ENCODE results near the gene ZBTB20. TPM values are rescaled to one million over a fixed set of nuclear protein-coding genes. Genes with fewer than 3 reads are reported as not detected.

Gene ZBTB20
- total RNA-seq, 1 donor from 2014 or later = 3.9 TPM

DNA sequence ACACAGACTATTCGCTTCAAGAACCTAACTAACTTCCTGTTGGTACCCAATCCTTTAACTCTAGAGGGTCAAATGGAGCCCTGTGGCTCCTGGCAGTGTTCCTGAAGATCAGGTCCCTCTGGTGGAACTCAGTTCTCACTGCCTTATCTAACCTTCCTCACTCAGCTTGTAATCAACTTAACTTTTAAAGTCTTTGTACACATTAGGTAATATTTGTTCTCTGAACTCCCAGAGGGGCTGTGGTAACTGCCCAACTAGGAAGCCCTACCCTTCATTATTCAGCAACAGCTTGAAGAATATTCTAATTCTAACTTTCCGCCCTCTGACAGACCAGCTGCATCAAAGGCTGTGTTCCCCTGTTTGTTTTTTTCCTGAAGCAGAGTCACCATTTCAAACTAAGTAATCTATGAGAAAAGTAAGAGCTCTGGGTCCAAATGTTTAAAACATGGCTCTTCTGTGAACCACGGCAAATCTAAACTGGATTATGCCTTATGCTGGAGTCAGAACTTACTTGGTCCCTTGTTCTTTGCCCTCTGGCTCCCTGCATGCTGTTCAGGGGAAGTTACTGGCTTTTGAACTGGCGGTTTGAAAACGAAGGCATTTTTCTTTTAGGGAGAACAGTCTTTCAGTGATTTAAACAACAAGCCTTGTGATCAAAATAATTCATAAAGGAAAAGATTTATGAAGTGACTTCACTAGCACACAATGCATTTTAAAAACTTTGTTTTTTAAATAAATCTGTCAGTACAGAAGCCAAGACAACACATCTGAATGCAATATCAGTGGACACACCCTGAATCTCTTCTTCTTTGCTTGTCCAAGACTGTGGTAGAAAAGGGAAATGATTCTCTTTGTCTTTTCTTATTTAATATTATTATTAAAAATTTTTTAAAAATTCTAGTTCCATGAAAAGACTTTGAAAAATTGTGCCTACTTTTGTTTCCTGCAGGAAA is 487.7 kb downstream of the ZBTB20 start:
- H3K4me3 ChIP-seq (ENCODE audit: low read depth, low read length) = no peak overlapping the region
- no peak for FAIRE-seq
- DNase-seq (ENCODE audit: low read depth) = no peak
- no peaks in the 10 kb centered on the region for H3K27me3 ChIP-seq (ENCODE audit: control insufficient read depth, insufficient read depth, low read length)
- TF ChIP-seq, protein P1, sequence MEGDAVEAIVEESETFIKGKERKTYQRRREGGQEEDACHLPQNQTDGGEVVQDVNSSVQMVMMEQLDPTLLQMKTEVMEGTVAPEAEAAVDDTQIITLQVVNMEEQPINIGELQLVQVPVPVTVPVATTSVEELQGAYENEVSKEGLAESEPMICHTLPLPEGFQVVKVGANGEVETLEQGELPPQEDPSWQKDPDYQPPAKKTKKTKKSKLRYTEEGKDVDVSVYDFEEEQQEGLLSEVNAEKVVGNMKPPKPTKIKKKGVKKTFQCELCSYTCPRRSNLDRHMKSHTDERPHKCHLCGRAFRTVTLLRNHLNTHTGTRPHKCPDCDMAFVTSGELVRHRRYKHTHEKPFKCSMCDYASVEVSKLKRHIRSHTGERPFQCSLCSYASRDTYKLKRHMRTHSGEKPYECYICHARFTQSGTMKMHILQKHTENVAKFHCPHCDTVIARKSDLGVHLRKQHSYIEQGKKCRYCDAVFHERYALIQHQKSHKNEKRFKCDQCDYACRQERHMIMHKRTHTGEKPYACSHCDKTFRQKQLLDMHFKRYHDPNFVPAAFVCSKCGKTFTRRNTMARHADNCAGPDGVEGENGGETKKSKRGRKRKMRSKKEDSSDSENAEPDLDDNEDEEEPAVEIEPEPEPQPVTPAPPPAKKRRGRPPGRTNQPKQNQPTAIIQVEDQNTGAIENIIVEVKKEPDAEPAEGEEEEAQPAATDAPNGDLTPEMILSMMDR (IDR thresholded peaks at IDR 0.05; ENCODE audit: insufficient read depth, low read length, severe bottlenecking) = no peak
- H3K36me3 ChIP-seq (ENCODE audit: control insufficient read depth, insufficient read depth, low read length) = no peaks in the 10 kb centered on the region

DNA sequence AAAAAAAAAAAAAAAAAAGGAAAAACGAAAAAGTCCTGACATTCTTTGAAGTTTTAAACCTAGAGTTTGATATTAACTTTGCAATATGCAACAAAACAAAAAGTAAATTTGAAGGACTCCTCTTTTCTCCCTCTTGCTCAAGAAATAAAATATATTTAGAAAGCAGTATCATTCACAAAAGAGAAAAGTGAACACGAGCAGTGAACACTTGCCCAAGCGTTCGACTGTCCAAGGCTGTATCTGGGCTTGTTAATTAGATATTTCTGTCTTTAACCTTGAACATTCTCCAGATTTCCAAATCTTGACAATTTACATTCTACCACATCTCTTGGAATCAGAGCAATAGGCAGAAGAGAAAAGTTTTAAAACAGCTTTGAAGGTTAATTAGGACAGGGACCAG is 495.5 kb downstream of the ZBTB20 start:
- FAIRE-seq (no peak), DNase-seq (ENCODE audit: low read depth) (no peak)
- Histone ChIP-seq H3K36me3 (ENCODE audit: control insufficient read depth, insufficient read depth, low read length) (no peaks in the 10 kb centered on the region), H3K27me3 (ENCODE audit: control insufficient read depth, insufficient read depth, low read length) (no peaks in the 10 kb centered on the region), H3K4me3 (ENCODE audit: low read depth, low read length) (no peak overlapping the region)
- TF ChIP-seq, protein P1 (IDR thresholded peaks at IDR 0.05; ENCODE audit: insufficient read depth, low read length, severe bottlenecking) = no peak

- TF ChIP-seq, protein P1 (IDR thresholded peaks at IDR 0.05; ENCODE audit: insufficient read depth, low read length, severe bottlenecking) = no peak
- FAIRE-seq (no peak), DNase-seq (ENCODE audit: low read depth) (peak; percentile 71)
- no peak overlapping the region for H3K4me3 ChIP-seq (ENCODE audit: low read depth, low read length)
- H3K27me3 ChIP-seq (ENCODE audit: control insufficient read depth, insufficient read depth, low read length) = no peaks in the 10 kb centered on the region
- no peaks in the 10 kb centered on the region for H3K36me3 ChIP-seq (ENCODE audit: control insufficient read depth, insufficient read depth, low read length)
These were observed 496.3 kb downstream of the ZBTB20 start for GRCh38 chr3:114650808-114651207.

DNA sequence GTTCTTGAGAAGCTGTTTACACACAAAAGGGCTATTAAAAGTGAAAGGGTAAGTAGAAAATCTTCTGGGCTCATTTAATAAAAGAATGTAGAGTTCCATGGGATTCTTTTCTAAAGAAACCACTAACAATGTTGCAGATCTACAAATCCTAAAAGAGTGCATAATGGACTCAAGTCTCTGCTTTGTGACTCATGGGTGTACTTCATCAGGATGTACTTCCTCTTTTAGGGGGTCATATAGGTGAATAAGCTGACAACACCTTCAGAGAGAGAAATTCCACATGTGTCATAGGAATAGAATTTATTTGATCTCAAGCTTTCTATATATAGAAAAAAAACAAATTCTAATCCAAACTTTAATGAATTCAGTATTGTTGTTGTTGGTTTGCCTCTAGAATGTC is 497.8 kb downstream of the ZBTB20 start:
- no peak overlapping the region for H3K4me3 ChIP-seq (ENCODE audit: low read depth, low read length)
- peak; percentile 96 for DNase-seq (ENCODE audit: low read depth)
- no peak for FAIRE-seq
- no peaks in the 10 kb centered on the region for H3K27me3 ChIP-seq (ENCODE audit: control insufficient read depth, insufficient read depth, low read length)
- TF ChIP-seq, protein P1 (IDR thresholded peaks at IDR 0.05; ENCODE audit: insufficient read depth, low read length, severe bottlenecking) = no peak
- H3K36me3 ChIP-seq (ENCODE audit: control insufficient read depth, insufficient read depth, low read length) = no peaks in the 10 kb centered on the region

GRCh38 chr3:114646526-114646925 is 500.6 kb downstream of the ZBTB20 start:
- Histone ChIP-seq H3K27me3 (ENCODE audit: control insufficient read depth, insufficient read depth, low read length) (no peaks in the 10 kb centered on the region), H3K36me3 (ENCODE audit: control insufficient read depth, insufficient read depth, low read length) (no peaks in the 10 kb centered on the region), H3K4me3 (ENCODE audit: low read depth, low read length) (no peak overlapping the region)
- FAIRE-seq = no peak
- TF ChIP-seq, protein P1 (IDR thresholded peaks at IDR 0.05; ENCODE audit: insufficient read depth, low read length, severe bottlenecking) = no peak
- DNase-seq (ENCODE audit: low read depth) = no peak
